Suprapubic skin (tissue), 3 donors: ENCODE results near the gene RAPGEF4.

Experiments used
- POLR2A ChIP-seq, 2 donors: fragments of 450-650 bp; IDR thresholded peaks; one replicate each; pipeline ENCODE4 v1.6.1; 2017; ENCODE audit warnings: antibody characterized with exemption in 2 of 2, mild to moderate bottlenecking in 2 of 2, moderate library complexity in 2 of 2
- TF ChIP-seq, protein P1 (sequence below), 2 donors: fragments of 200-600 bp in 1 of 2; fragments of 450-650 bp in 1 of 2; sonication (generic) in 1 of 2; IDR thresholded peaks; one replicate each; pipeline ENCODE4 v1.5.1; 2016 to 2019; ENCODE audit warnings: antibody characterized with exemption in 2 of 2, mild to moderate bottlenecking in 1 of 2, moderate library complexity in 1 of 2

DNA sequence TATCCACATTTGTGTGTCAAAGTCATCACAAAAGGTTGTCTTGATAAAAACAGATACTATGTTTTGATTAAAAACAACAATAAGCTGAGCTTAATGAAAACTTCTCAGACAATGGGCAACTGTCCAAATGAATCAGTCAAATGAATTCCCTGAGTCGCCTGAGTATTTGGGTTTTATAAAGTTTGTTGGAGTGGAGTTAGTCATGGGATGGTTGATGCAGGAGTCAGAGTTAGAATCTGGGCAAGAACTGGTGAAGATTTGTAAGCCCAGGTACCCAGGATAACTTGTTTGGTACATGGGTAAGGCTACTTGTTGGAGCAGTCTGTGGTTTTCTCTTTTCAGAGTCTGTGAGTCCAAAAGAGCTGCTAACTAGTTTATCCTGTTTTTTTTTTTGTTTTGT, 34.4 kb upstream of the RAPGEF4 start:
- TF ChIP-seq, protein P1, sequence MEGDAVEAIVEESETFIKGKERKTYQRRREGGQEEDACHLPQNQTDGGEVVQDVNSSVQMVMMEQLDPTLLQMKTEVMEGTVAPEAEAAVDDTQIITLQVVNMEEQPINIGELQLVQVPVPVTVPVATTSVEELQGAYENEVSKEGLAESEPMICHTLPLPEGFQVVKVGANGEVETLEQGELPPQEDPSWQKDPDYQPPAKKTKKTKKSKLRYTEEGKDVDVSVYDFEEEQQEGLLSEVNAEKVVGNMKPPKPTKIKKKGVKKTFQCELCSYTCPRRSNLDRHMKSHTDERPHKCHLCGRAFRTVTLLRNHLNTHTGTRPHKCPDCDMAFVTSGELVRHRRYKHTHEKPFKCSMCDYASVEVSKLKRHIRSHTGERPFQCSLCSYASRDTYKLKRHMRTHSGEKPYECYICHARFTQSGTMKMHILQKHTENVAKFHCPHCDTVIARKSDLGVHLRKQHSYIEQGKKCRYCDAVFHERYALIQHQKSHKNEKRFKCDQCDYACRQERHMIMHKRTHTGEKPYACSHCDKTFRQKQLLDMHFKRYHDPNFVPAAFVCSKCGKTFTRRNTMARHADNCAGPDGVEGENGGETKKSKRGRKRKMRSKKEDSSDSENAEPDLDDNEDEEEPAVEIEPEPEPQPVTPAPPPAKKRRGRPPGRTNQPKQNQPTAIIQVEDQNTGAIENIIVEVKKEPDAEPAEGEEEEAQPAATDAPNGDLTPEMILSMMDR (IDR thresholded peaks at IDR 0.05) = no peak
- TF ChIP-seq POLR2A (IDR thresholded peaks at IDR 0.05) = no peak
